ENCODE measurements around the gene LTB4R. TPM values are rescaled to one million over a fixed set of nuclear protein-coding genes. Genes with fewer than 3 reads are reported as not detected.
"Not testable (repeated sequence)": the region's sequence is repeated elsewhere in the genome, so short reads cannot be mapped to it uniquely, and the experiment has no call there.

The LTB4R gene
- total RNA-seq, 1 donor from 2014 or later = 5.3 TPM

GRCh38 chr14:24338843-24339242, 27.5 kb downstream of the LTB4R start:
- DNase-seq (ENCODE audit: extremely low read depth, low read depth, low spot score) = no peak

- DNase-seq (ENCODE audit: extremely low read depth, low read depth, low spot score) = no peak
Measured at GRCh38 chr14:24339284-24340151, 28.2 kb downstream of the LTB4R start, which contains the start of gene RIPK3. TSS of gene RIPK3 (minus strand) at chr14:24339991. CDS start at chr14:24339826, 165 bp downstream.

GRCh38 chr14:24340606-24341005, 29.3 kb downstream of the LTB4R start:
- DNase-seq (ENCODE audit: extremely low read depth, low read depth, low spot score) = no peak

GRCh38 chr14:24342889-24343288, 31.6 kb downstream of the LTB4R start:
- no peak for DNase-seq (ENCODE audit: extremely low read depth, low read depth, low spot score)

GRCh38 chr14:24343795-24344660, 32.7 kb downstream of the LTB4R start:
- no peak for DNase-seq (ENCODE audit: extremely low read depth, low read depth, low spot score)

- DNase-seq (ENCODE audit: extremely low read depth, low read depth, low spot score) = no peak
Measured at GRCh38 chr14:24347134-24347533, 35.8 kb downstream of the LTB4R start.

- no peak for DNase-seq (ENCODE audit: extremely low read depth, low read depth, low spot score)
Measured at GRCh38 chr14:24348186-24348585, 36.9 kb downstream of the LTB4R start.

- DNase-seq (ENCODE audit: extremely low read depth, low read depth, low spot score) = no peak
Measured at GRCh38 chr14:24349742-24350141, 38.4 kb downstream of the LTB4R start.

- no peak for DNase-seq (ENCODE audit: extremely low read depth, low read depth, low spot score)
Measured at GRCh38 chr14:24351517-24351916, 40.2 kb downstream of the LTB4R start.

GRCh38 chr14:24353559-24354481, 42.5 kb downstream of the LTB4R start:
- DNase-seq (ENCODE audit: extremely low read depth, low read depth, low spot score) = no peak

GRCh38 chr14:24354482-24354825, 43.2 kb downstream of the LTB4R start:
- not testable (repeated sequence) for DNase-seq (ENCODE audit: extremely low read depth, low read depth, low spot score)

GRCh38 chr14:24355009-24355408, 43.7 kb downstream of the LTB4R start:
- DNase-seq (ENCODE audit: extremely low read depth, low read depth, low spot score) = no peak

GRCh38 chr14:24356208-24356607, 44.9 kb downstream of the LTB4R start:
- no peak for DNase-seq (ENCODE audit: extremely low read depth, low read depth, low spot score)

GRCh38 chr14:24360281-24360680, 49.0 kb downstream of the LTB4R start:
- DNase-seq (ENCODE audit: extremely low read depth, low read depth, low spot score) = no peak

- DNase-seq (ENCODE audit: extremely low read depth, low read depth, low spot score) = no peak
Measured at GRCh38 chr14:24361326-24361725, 50.0 kb downstream of the LTB4R start.

GRCh38 chr14:24362241-24362960, 51.1 kb downstream of the LTB4R start:
- DNase-seq (ENCODE audit: extremely low read depth, low read depth, low spot score) = no peak

- no peak for DNase-seq (ENCODE audit: extremely low read depth, low read depth, low spot score)
Measured at GRCh38 chr14:24363401-24363800, 52.1 kb downstream of the LTB4R start.

GRCh38 chr14:24364841-24365240, 53.5 kb downstream of the LTB4R start:
- no peak for DNase-seq (ENCODE audit: extremely low read depth, low read depth, low spot score)

- DNase-seq (ENCODE audit: extremely low read depth, low read depth, low spot score) = peak; percentile 83
Measured at GRCh38 chr14:24365600-24366412, 54.5 kb downstream of the LTB4R start.
